Neural cell (in vitro differentiated cells): ENCODE data around the gene CIT. TPM values are rescaled to one million over a fixed set of nuclear protein-coding genes. Genes with fewer than 3 reads are reported as not detected.

Experiments
- H2AFZ ChIP-seq: fragments of 200-600, 300-800 bp; sonication (generic), shearing (Covaris generic); 2 replicates; pipeline ENCODE4 v1.6.0; 2014; ENCODE audit warnings: low read depth, mild to moderate bottlenecking, antibody characterized with exemption, low read length, moderate library complexity
- H3F3A ChIP-seq: fragments of 200-600 bp; shearing (Covaris generic); 2 replicates; pipeline ENCODE4 v1.6.1; 2016; ENCODE audit warnings: mild to moderate bottlenecking, moderate library complexity, mixed read lengths, antibody characterized with exemption, low read length; ENCODE audit not compliant: insufficient read depth, poor library complexity, severe bottlenecking
- H3K27ac ChIP-seq: fragments of 200-600, 300-800 bp; sonication (generic), shearing (Covaris generic); 2 replicates; pipeline ENCODE4 v1.5.1; 2014; ENCODE audit warnings: mild to moderate bottlenecking, low read length, moderate library complexity
- H3K27me3 ChIP-seq: fragments of 300-800, 200-600 bp; sonication (generic), shearing (Covaris generic); 2 replicates; pipeline ENCODE4 v1.6.0; 2014; ENCODE audit warnings: mild to moderate bottlenecking, low read depth, low read length, moderate library complexity; ENCODE audit not compliant: insufficient read depth
- H3K36me3 ChIP-seq: fragments of 300-800, 200-600 bp; sonication (generic), shearing (Covaris generic); 2 replicates; pipeline ENCODE4 v1.5.1; 2014; ENCODE audit warnings: mild to moderate bottlenecking, antibody characterized with exemption, low read length, moderate library complexity; ENCODE audit not compliant: insufficient read depth
- H3K4me2 ChIP-seq: fragments of 300-800, 200-600 bp; sonication (generic), shearing (Covaris generic); 2 replicates; pipeline ENCODE4 v1.6.0; 2014; ENCODE audit warnings: mild to moderate bottlenecking, low read length
- H3K4me3 ChIP-seq: fragments of 300-800, 200-600 bp; sonication (generic), shearing (Covaris generic); 2 replicates; pipeline ENCODE4 v1.5.1; 2014; ENCODE audit warnings: mild to moderate bottlenecking, low read length, moderate library complexity
- H3K79me2 ChIP-seq: fragments of 200-600 bp; shearing (Covaris generic); replicated peaks from 2 replicates; pipeline ENCODE4 v1.6.0; 2014; ENCODE audit warnings: mild to moderate bottlenecking, low read length, moderate library complexity; ENCODE audit not compliant: insufficient read depth
- H3K9ac ChIP-seq: fragments of 300-800, 200-600 bp; sonication (generic), shearing (Covaris generic); 2 replicates; pipeline ENCODE4 v1.6.1; 2016; ENCODE audit warnings: mild to moderate bottlenecking, low read length, mixed read lengths
- H3K9me2 ChIP-seq: fragments of 200-600 bp; shearing (Covaris generic); 2 replicates; pipeline ENCODE4 v1.6.1; 2016; ENCODE audit warnings: mild to moderate bottlenecking, low read length, mixed read lengths; ENCODE audit not compliant: insufficient read depth
- H3K9me3 ChIP-seq: fragments of 200-600, 300-800 bp; sonication (generic), shearing (Covaris generic); 2 replicates; pipeline ENCODE4 v1.6.1; 2016; ENCODE audit warnings: mild to moderate bottlenecking, mixed run types, low read length, moderate library complexity, mixed read lengths
- H4K20me1 ChIP-seq: fragments of 200-600 bp; shearing (Covaris generic); 2 replicates; pipeline ENCODE4 v1.6.1; 2016; ENCODE audit warnings: mild to moderate bottlenecking, mixed run types; ENCODE audit not compliant: insufficient read depth
- EP300 ChIP-seq: fragments of 450-650 bp; conservative IDR thresholded peaks from 2 replicates; pipeline ENCODE4 v1.6.1; 2014; ENCODE audit warnings: antibody characterized with exemption, mild to moderate bottlenecking, moderate library complexity; ENCODE audit not compliant: poor library complexity, severe bottlenecking
- EZH2 ChIP-seq: fragments of 200-600, 300-800 bp; shearing (Covaris generic), sonication (generic); IDR thresholded peaks from 2 replicates; pipeline ENCODE4 v1.6.1; 2014; ENCODE audit warnings: antibody characterized with exemption, low read length, borderline replicate concordance, mild to moderate bottlenecking; ENCODE audit not compliant: insufficient read depth, poor library complexity, severe bottlenecking
- MXI1 ChIP-seq: fragments of 450-650 bp; conservative IDR thresholded peaks from 2 replicates; pipeline ENCODE4 v1.6.1; 2014; ENCODE audit warnings: antibody characterized with exemption, mild to moderate bottlenecking; ENCODE audit not compliant: poor library complexity, severe bottlenecking
- POLR2AphosphoS5 ChIP-seq: IDR thresholded peaks from 2 replicates; pipeline ENCODE4 v1.6.1; 2012
- RAD21 ChIP-seq: fragments of 450-650 bp; conservative IDR thresholded peaks from 2 replicates; pipeline ENCODE4 v1.6.1; 2014; ENCODE audit warnings: antibody characterized with exemption, mild to moderate bottlenecking, moderate library complexity
- SMC3 ChIP-seq: fragments of 450-650 bp; conservative IDR thresholded peaks from 2 replicates; pipeline ENCODE4 v1.6.1; 2014; ENCODE audit warnings: antibody characterized with exemption, mild to moderate bottlenecking, moderate library complexity; ENCODE audit not compliant: poor library complexity
- TAF1 ChIP-seq: IDR thresholded peaks from 2 replicates; pipeline ENCODE4 v1.6.1; 2012; ENCODE audit warnings: low read depth
- polyA plus RNA-seq: library from polyadenylated mRNA; depleted of rRNA; stranded (reverse); fragments of >200 nt; gene quantifications from 2 replicates; pipeline ENCODE4 v1.2.3, GENCODE V29; 2014
- TF ChIP-seq, protein P1 (sequence below): fragments of 450-650 bp; IDR thresholded peaks from 2 replicates; pipeline ENCODE4 v1.5.1; 2014; ENCODE audit warnings: antibody characterized with exemption, mild to moderate bottlenecking, moderate library complexity; ENCODE audit not compliant: poor library complexity, severe bottlenecking
- TF ChIP-seq, protein P2 (sequence below): IDR thresholded peaks from 2 replicates; pipeline ENCODE4 v1.6.1; 2012; ENCODE audit warnings: borderline replicate concordance

CIT gene
- polyA plus RNA-seq, 1 donor from 2014 or later = 3.3 TPM

DNA sequence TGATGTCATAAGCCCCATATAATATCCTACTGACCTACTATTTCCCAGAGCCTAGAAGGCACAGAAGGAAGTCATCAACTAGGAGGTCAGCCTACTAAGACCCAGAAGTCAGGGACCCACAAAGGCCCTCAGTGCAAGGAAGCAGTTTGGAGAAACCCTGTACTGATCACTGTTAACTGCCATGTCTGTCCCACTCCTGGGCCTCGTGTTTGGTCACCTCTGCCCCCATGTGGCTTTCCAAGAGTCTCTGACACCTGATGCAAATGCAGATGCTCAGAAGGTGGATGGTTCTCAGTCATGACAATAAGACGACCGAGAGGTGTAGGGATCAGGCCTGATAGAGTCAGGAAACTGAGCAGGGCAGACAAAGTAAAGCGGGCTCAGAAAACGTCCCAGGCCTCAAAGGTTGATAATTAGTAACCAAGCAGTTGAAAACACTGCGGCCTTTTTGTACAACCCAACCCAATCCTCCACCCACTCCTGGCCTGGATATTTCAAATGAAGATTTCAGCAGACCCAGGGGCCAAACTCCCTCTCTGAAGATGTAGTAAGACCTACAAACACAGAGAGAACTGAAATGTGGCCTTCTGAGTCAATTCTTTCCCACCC lies 185.8 kb downstream of the CIT start:
- H3K79me2 ChIP-seq = no peaks in the 10 kb centered on the region
- no peaks in the 10 kb centered on the region for H3K36me3 ChIP-seq
- no peak for TF ChIP-seq EZH2
- TF ChIP-seq TAF1 = no peak
- no peak for TF ChIP-seq MXI1
- TF ChIP-seq, protein P1, sequence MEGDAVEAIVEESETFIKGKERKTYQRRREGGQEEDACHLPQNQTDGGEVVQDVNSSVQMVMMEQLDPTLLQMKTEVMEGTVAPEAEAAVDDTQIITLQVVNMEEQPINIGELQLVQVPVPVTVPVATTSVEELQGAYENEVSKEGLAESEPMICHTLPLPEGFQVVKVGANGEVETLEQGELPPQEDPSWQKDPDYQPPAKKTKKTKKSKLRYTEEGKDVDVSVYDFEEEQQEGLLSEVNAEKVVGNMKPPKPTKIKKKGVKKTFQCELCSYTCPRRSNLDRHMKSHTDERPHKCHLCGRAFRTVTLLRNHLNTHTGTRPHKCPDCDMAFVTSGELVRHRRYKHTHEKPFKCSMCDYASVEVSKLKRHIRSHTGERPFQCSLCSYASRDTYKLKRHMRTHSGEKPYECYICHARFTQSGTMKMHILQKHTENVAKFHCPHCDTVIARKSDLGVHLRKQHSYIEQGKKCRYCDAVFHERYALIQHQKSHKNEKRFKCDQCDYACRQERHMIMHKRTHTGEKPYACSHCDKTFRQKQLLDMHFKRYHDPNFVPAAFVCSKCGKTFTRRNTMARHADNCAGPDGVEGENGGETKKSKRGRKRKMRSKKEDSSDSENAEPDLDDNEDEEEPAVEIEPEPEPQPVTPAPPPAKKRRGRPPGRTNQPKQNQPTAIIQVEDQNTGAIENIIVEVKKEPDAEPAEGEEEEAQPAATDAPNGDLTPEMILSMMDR = no peak
- no peak for TF ChIP-seq EP300
- no peak for TF ChIP-seq RAD21
- TF ChIP-seq, protein P2, sequence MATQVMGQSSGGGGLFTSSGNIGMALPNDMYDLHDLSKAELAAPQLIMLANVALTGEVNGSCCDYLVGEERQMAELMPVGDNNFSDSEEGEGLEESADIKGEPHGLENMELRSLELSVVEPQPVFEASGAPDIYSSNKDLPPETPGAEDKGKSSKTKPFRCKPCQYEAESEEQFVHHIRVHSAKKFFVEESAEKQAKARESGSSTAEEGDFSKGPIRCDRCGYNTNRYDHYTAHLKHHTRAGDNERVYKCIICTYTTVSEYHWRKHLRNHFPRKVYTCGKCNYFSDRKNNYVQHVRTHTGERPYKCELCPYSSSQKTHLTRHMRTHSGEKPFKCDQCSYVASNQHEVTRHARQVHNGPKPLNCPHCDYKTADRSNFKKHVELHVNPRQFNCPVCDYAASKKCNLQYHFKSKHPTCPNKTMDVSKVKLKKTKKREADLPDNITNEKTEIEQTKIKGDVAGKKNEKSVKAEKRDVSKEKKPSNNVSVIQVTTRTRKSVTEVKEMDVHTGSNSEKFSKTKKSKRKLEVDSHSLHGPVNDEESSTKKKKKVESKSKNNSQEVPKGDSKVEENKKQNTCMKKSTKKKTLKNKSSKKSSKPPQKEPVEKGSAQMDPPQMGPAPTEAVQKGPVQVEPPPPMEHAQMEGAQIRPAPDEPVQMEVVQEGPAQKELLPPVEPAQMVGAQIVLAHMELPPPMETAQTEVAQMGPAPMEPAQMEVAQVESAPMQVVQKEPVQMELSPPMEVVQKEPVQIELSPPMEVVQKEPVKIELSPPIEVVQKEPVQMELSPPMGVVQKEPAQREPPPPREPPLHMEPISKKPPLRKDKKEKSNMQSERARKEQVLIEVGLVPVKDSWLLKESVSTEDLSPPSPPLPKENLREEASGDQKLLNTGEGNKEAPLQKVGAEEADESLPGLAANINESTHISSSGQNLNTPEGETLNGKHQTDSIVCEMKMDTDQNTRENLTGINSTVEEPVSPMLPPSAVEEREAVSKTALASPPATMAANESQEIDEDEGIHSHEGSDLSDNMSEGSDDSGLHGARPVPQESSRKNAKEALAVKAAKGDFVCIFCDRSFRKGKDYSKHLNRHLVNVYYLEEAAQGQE = no peak
- no peak for TF ChIP-seq SMC3
- TF ChIP-seq POLR2AphosphoS5 = no peak
- no peaks in the 10 kb centered on the region for H3F3A ChIP-seq
- H3K27me3 ChIP-seq = no peaks in the 10 kb centered on the region
- H3K9ac ChIP-seq = no peak overlapping the region
- H4K20me1 ChIP-seq = no peaks in the 10 kb centered on the region
- H2AFZ ChIP-seq = no peak overlapping the region
- no peak overlapping the region for H3K27ac ChIP-seq
- no peak overlapping the region for H3K4me2 ChIP-seq
- no peaks in the 10 kb centered on the region for H3K9me3 ChIP-seq
- H3K9me2 ChIP-seq = no peaks in the 10 kb centered on the region
- no peak overlapping the region for H3K4me3 ChIP-seq

DNA sequence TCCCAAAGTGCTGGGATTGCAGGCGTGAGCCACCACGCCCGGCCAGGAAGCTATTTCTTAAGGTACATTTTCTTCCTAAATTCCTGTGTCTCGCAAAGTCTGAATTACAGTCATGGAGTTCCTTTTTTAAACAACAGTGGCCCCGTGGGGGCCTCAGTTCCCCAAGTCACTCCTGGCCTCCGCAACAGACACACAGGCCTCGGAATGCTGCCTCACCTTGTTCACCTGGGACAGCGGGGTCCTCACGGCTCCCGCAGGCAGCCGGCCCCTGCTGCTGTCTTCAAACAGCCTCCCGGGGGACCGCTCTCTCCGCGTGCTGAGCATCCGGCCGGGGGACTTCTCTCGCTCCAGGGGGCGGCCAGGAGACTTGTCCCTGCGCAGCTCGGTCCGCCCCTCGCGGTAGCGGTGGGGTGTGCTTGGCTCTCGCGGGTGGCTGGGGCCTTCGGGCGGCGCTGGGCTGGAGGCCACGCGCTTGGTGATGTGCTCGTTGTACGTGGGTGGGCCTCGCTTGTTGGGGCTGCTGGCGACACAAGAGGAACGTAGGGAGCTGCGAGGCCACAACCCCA lies 187.1 kb downstream of the CIT start:
- H3K9me3 ChIP-seq = no peaks in the 10 kb centered on the region
- TF ChIP-seq EZH2 (no peak), RAD21 (no peak), MXI1 (no peak), SMC3 (no peak), POLR2AphosphoS5 (no peak), TAF1 (no peak), EP300 (no peak)
- TF ChIP-seq, protein P2 = no peak
- TF ChIP-seq, protein P1 = no peak
- H3K36me3 ChIP-seq = no peaks in the 10 kb centered on the region
- no peak overlapping the region for H3K4me2 ChIP-seq
- no peaks in the 10 kb centered on the region for H4K20me1 ChIP-seq
- no peak overlapping the region for H3K9ac ChIP-seq
- H3K79me2 ChIP-seq = no peaks in the 10 kb centered on the region
- no peaks in the 10 kb centered on the region for H3K9me2 ChIP-seq
- H3K27ac ChIP-seq = no peak overlapping the region
- H3K4me3 ChIP-seq = no peak overlapping the region
- no peak overlapping the region for H2AFZ ChIP-seq
- no peaks in the 10 kb centered on the region for H3F3A ChIP-seq
- no peaks in the 10 kb centered on the region for H3K27me3 ChIP-seq
